Stimulated activated CD4-positive, alpha-beta T cell treated with anti-CD3 and anti-CD28 coated beads, Interleukin-12 subunit alpha, Interleukin-12 subunit beta, amount 100 ng/mL, for 4 hours (primary cell): ENCODE data around the gene TIMM23B.
"Not testable (repeated sequence)": the region's sequence is repeated elsewhere in the genome, so short reads cannot be mapped to it uniquely, and the experiment has no call there.

Experiments
- DNase-seq: peaks from one replicate; pipeline ENCODE4 v3.0.0-alpha.2; 2020

TIMM23B gene

DNA sequence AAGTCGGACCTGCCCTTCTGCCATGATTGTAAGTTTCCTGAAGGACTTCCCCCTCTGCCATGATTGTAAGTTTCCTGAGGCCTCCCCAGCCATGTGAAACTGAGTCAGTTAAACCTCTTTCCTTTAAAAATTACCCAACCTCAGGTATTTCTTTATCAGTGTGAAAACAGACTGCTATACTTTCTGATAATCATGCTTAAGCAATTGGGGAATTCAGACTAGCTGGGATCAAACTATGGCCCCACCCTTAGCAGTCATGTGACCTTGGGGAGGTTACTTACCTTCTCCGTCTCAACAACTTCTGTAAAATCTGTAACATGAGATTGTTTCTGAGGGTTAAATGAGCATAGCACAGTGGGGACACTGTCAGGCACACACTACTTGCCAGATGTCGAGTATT, 45.4 kb downstream of the TIMM23B start:
- DNase-seq, result not testable (repeated sequence)

DNA sequence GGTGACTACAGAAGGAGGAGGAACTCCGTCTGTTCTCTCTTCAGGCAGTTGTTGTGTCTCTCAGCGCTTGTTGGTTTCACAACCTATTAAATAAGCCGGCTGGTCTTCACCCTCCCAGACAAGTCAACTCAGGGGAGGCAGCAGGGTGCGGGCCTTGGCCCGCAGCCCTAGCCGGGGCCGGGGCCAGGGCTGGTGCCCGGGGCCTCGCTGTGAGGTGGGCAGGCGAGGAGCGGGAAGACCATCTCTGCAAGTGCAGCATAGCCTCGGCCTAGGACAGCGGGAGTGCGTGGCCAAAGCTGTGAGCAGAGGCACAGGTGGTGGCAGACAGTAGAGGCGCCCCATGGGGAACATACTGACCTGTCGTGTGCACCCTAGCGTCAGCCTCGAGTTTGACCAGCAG, 46.5 kb downstream of the TIMM23B start, which contains the start of gene AGAP6:
TSS of gene AGAP6 (plus strand) at position 31 of the 400 bp plus-strand sequence. CDS start at position 341, 310 bp downstream.
- not testable (repeated sequence) for DNase-seq

DNA sequence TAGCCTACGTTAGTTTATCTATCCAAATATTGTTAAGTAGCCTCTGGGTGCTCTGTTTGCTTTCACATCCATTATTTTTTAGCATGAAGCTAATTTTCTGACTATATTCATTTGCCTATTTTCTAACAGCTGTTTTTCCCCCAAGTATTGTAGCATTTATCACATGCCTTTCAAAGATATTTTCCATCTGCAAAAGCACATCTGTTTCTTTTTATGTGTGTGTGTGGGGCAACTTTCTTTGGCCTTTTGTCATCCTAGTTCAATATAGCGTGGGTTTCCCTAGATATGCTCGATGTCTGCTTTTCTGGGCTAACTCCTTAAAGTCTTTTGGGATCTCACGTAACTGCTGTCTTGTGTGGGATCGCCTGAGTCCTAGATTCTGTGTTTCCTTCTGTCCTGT, 53.5 kb downstream of the TIMM23B start:
- not testable (repeated sequence) for DNase-seq

DNA sequence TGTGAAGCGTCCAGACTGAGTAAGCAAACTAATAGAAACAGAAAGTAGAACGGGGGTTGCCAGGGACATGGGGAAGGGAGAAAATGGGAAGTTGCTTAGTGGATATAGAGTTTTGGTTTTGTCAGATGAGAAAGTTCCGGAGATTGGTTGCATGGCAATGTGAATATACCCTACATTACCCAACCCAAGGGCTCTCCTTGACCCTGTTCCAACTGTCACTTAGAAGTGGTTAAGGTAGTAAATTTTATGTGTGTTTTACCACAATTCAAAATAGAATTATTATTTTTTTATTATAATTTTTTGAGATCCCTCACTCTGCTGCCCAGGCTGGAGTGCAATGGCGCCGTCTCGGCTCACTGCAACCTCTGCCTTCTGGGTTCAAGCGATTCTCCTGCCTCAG, 72.2 kb downstream of the TIMM23B start:
- not testable (repeated sequence) for DNase-seq

DNA sequence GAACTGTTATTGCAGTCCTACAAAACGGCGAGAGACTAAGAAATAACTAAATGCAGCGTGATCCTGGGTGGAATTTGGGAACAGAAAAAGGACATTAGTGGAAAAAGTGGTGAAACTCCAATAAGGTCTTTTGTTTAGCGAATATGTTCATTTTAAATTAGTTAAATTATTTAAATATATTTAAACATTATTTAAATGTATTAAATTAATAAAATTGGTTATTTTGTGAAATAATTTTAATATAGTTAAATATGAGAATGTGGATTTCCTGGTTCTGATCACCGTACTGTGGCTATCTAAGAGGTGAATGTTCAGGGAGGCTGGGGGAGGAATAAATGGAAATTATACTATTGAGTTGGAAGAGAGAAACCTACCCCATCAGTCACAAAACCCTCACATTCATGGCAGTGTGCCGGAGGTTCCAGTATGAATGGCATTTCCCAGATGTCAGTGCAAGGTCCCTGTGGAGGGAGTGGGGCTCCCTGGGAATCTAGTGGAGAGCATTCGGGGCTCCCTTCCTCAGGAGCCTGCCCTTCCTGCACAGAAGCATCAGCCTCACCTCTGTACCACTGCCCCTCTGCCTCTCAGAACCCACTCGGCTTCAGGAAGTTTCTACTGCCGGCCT, 73.9 kb downstream of the TIMM23B start:
- not testable (repeated sequence) for DNase-seq

DNA sequence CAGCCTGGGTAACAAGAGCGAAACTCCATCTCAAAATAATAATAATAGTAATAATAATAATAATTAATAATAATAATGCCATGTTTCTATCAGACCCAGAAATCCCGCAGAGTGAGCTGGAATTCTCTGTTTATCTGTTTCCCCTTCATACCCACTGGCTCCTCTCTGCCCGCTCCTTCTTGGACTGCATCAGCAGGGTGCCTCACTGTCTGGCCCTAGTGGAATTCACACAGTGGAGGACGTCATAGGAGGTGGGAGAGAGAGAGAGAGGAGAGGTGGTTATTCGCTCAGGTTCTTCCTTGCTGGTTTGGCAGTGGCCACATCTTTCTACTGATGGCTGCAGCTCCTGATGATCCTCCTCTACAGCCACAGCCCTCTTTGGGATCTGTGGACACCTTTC, 75.1 kb downstream of the TIMM23B start:
- not testable (repeated sequence) for DNase-seq

DNA sequence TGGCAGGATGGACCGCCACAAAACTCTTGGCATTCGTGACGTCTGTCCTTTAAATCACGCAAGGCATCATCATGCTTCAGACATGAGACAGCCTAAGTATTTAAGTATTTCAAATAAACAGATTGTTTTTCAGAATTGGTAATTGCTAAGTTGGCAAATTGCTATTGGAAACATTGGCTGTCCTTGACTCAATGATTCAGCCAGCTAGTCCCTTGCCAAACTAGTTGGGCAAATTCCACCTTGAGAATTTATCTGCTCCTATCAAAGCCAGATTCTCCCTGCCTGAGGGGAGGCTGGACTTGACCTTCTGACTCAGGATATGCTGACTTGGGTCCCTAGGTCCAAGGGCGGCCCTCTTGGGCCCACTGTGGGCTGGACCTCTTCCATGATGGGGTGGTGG, 75.8 kb downstream of the TIMM23B start:
- not testable (repeated sequence) for DNase-seq

DNA sequence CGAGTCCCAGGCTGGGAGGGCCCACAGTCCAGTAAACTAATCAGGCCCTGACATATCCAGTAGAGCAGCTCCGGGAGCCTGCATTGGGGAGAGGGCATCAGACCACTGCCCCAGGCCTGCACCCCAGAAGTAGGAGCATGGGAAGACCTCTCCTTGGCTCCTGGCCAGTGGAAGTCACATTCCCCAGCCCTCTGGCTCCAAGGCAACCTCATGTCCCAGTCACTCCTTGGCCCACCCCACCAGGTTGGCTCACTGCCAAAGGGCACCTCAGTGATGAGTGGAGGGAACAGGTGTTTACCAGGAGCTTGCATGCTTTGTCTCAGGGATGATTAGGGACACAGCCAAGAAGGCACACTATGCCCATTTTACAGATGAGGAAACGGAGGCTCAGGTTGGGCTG, 77.4 kb downstream of the TIMM23B start:
- not testable (repeated sequence) for DNase-seq

DNA sequence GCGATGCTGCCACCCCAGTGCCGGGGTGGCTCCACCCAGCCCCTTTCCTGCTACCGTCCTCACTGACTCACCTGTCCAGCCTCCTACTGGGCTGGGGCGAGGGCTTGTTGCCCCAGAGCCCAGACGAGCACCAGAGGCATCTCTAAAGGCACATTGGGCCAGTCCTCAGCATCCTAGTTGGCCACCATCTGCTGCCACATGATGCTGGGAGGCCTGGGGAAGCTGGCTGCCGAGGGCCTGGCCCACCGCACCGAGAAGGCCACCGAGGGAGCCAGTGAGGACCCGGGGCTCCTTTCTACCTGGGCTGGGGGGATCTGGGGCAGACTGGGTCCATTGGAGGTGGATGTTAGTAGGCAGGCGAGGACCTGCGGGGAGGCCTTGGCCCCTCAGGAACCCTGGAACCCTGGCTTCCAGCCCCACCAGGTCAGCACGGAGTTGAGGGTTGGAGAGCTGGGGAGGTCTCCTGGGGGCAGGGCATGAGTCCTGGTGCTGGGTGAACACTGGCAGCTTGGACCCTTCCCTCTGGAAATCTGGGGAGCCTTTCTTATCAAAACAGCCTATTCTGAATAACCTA, 78.7 kb downstream of the TIMM23B start:
- DNase-seq, result not testable (repeated sequence)

DNA sequence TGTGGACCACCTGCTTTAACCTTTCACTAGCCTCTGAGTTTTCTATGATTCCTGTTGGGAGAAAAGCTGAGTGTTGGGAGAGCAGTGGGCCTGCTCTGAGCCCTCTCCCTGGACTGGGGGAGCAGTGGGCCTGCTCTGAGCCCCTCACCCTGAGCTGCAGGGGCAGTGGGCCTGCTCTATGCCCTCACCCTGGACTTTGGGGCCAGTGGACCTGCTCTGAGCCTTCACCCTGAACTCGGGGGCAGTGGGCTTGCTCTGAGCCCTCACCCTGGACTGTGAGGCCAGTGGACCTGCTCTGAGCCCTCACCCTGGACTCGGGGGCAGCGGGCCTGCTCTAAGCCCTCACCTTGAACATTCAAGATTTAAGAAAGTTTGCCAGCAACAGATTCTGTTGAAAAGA, 79.8 kb downstream of the TIMM23B start:
- DNase-seq, result no peak
